PC-3 (cell line): Measurements from ENCODE around the gene NAP1L2.

Experiments
- CTCF ChIP-seq: fragments of 300-600 bp; sonication (generic); conservative IDR thresholded peaks from 2 replicates; pipeline ENCODE4 v1.5.1; 2017; ENCODE audit warnings: antibody characterized with exemption, low read depth, mild to moderate bottlenecking, low read length
- EZH2 ChIP-seq: fragments of 300-600 bp; sonication (generic); IDR thresholded peaks from one replicate; pipeline ENCODE4 v1.6.1; 2017; ENCODE audit warnings: antibody characterized with exemption, mild to moderate bottlenecking, low read length; ENCODE audit not compliant: unreplicated experiment
- EZH2phosphoT487 ChIP-seq: fragments of 300-600 bp; sonication (generic); IDR thresholded peaks from 2 replicates; pipeline ENCODE4 v1.6.1; 2018; ENCODE audit warnings: mild to moderate bottlenecking, antibody characterized with exemption, low read length, borderline replicate concordance

DNA sequence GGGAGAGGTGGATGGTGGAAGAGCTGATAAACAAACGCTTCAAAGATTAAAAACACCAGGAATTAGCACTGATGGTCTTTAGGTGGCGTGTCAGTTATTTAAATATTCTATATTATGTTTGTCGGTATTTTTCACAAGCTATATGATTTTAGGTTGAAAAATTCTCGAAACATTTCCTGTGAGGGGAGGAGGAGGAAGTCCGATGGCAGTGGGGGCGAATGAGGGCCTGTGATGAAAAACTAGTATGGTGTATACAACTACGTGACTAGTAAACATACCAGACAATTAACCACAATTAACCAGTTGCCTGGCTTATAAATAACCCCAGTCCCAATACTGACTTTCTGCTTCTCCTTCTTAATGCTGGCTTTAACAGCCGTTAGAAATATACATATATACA is 595 bp upstream of the NAP1L2 start:
- TF ChIP-seq EZH2: no peak
- TF ChIP-seq CTCF: no peak
- TF ChIP-seq EZH2phosphoT487: no peak
